ENCODE results near the gene SERPINB10. TPM values are rescaled to one million over a fixed set of nuclear protein-coding genes. Genes with fewer than 3 reads are reported as not detected.

SERPINB10 gene
- total and polyA plus RNA-seq, 10 donors, result 0.07 to 5.6 (median 0.57) TPM; not detected in 1

- no peaks in the 10 kb centered on the region for H3K36me3 ChIP-seq
- H3K27me3 ChIP-seq (replicated peaks in 1 of 7), result no peaks in the 10 kb centered on the region
- TF ChIP-seq CTCF (IDR thresholded peaks at IDR 0.05 in 8 of 11, conservative IDR thresholded peaks at IDR 0.05 in 3 of 11) (no peak), POLR2AphosphoS5 (IDR thresholded peaks at IDR 0.05) (no peak), POLR2A (IDR thresholded peaks at IDR 0.05) (no peak)
- no peak overlapping the region for H3K27ac ChIP-seq
- peaks cover 4 to 26% (median 8%) of the 10 kb centered on the region in 6 donors for H3K4me1 ChIP-seq
- 84 to 95% (median 87%) methylated on average over 5 of the region's 5 CpGs for WGBS, 5 donors
- no peak overlapping the region for H3K4me3 ChIP-seq
- intact Hi-C loops (cut with DNase I; ENCODE audit: low total_unique reads), result no loop called here
- H3K9me3 ChIP-seq, result no peaks in the 10 kb centered on the region
- no peak for DNase-seq
Measured at GRCh38 chr18:63965716-63966330, 58.1 kb downstream of the SERPINB10 start.

GRCh38 chr18:63969942-63970808, 62.4 kb downstream of the SERPINB10 start, which contains the start of gene SERPINB8:
Gene SERPINB8, plus strand, starts transcription at chr18:63970081. Its CDS starts 8,228 bp downstream, at chr18:63978309.
- WGBS, 5 donors, result 0 to 1% (median 0%) methylated on average over 36 to 62 of the region's 62 CpGs
- Histone ChIP-seq H3K4me3 (peak within 1 kb of the TSS; percentile 71 to 90 (median 85)), H3K4me1 (peaks cover 15 to 48% (median 24%) of the 10 kb centered on the region in 6 donors), H3K27me3 (replicated peaks in 1 of 7) (no peaks in the 10 kb centered on the region), H3K36me3 (no peaks in the 10 kb centered on the region), H3K9me3 (no peaks in the 10 kb centered on the region), H3K27ac (peak within 1 kb of the TSS; percentile 95 to 99 (median 98))
- DNase-seq, result peak; percentile 94
- TF ChIP-seq POLR2AphosphoS5 (IDR thresholded peaks at IDR 0.05) (peak; percentile 84 to 92 (median 90)), CTCF (IDR thresholded peaks at IDR 0.05 in 8 of 11, conservative IDR thresholded peaks at IDR 0.05 in 3 of 11) (no peak), POLR2A (IDR thresholded peaks at IDR 0.05) (no peak)
- intact Hi-C loops (cut with DNase I; ENCODE audit: low total_unique reads), result no loop called here

GRCh38 chr18:63970809-63971205, 63.0 kb downstream of the SERPINB10 start:
- H3K4me3 ChIP-seq, result peak overlapping the region; percentile 71 to 90 (median 85)
- no peaks in the 10 kb centered on the region for H3K36me3 ChIP-seq
- 31 to 42% (median 37%) methylated on average over 18 of the region's 18 CpGs for WGBS, 5 donors
- intact Hi-C loops (cut with DNase I; ENCODE audit: low total_unique reads), result no loop called here
- no peaks in the 10 kb centered on the region for H3K9me3 ChIP-seq
- TF ChIP-seq CTCF (IDR thresholded peaks at IDR 0.05 in 8 of 11, conservative IDR thresholded peaks at IDR 0.05 in 3 of 11) (no peak), POLR2AphosphoS5 (IDR thresholded peaks at IDR 0.05) (no peak), POLR2A (IDR thresholded peaks at IDR 0.05) (no peak)
- H3K4me1 ChIP-seq, result peaks cover 15 to 54% (median 30%) of the 10 kb centered on the region in 6 donors
- no peaks in the 10 kb centered on the region for H3K27me3 ChIP-seq (replicated peaks in 1 of 7)
- H3K27ac ChIP-seq, result peak overlapping the region; percentile 95 to 99 (median 98)
- peak; percentile 84 for DNase-seq
